Omental fat pad (tissue), 4 donors: ENCODE data around the gene PEPD. TPM values are rescaled to one million over a fixed set of nuclear protein-coding genes. Genes with fewer than 3 reads are reported as not detected.

Source experiments
- ATAC-seq: fragments of 150-250 bp; one replicate; pipeline ENCODE4 v1.9.1; 2016; ENCODE audit warnings: mild to moderate bottlenecking, moderate library complexity; ENCODE audit not compliant: low FRiP score
- DNase-seq: peaks from one replicate; pipeline ENCODE4 v3.0.0-alpha.2; 2019; ENCODE audit warnings: low spot score
- total RNA-seq, 4 donors: library from RNA; depleted of rRNA; stranded (reverse); fragments of >200 nt; gene quantifications; one replicate each; pipeline ENCODE4 v1.1.0, GENCODE V29; 2016
- TF ChIP-seq, protein P1 (sequence below), 3 donors: fragments of 450-650 bp; IDR thresholded peaks; one replicate each; pipeline ENCODE4 v1.5.1; 2016 to 2017; ENCODE audit warnings: antibody characterized with exemption in 3 of 3, mild to moderate bottlenecking in 3 of 3, moderate library complexity in 2 of 3

Gene PEPD
- total RNA-seq, 4 donors from 2014 or later, result 78.9 to 99.3 (median 89.8) TPM

DNA sequence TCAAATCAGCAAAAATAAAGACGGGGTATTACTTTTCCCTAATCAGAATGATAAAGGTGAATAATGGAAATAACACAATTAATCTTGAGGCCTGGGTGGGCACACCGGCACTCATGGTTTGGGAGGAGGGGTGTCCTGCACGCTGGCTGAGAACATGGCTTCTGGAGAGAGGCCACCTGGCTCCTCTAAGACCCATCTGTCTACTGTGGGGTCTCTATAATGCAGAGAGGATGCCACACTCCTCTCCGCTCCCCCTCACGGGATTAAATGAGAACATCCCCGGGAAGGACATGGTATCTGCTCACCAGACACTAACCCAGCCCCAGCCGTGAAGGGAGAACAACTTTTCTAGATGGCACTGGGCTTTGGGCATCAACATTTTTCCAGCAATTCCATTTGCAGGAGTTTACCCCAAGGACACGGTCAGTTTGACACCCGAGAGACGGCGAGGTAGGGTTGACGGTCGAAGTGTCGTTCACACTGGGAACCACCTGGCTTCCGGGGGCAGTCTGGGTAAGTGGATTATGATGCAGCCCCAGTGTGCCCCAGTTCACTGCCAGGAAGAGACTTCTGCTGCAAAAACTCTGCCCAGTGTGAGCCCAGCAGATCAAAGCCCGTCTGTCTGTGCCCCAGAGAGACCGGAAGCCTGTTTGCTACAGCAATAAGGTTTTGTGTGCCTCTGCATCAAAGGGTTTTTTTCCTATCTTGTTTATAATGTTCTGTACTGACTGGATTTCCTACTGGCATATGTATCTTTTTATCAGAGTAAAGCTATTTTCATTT lies 91.5 kb downstream of the PEPD start:
- TF ChIP-seq, protein P1, sequence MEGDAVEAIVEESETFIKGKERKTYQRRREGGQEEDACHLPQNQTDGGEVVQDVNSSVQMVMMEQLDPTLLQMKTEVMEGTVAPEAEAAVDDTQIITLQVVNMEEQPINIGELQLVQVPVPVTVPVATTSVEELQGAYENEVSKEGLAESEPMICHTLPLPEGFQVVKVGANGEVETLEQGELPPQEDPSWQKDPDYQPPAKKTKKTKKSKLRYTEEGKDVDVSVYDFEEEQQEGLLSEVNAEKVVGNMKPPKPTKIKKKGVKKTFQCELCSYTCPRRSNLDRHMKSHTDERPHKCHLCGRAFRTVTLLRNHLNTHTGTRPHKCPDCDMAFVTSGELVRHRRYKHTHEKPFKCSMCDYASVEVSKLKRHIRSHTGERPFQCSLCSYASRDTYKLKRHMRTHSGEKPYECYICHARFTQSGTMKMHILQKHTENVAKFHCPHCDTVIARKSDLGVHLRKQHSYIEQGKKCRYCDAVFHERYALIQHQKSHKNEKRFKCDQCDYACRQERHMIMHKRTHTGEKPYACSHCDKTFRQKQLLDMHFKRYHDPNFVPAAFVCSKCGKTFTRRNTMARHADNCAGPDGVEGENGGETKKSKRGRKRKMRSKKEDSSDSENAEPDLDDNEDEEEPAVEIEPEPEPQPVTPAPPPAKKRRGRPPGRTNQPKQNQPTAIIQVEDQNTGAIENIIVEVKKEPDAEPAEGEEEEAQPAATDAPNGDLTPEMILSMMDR (IDR thresholded peaks at IDR 0.05), result no peak
- DNase-seq (no peak), ATAC-seq (no peak)

DNA sequence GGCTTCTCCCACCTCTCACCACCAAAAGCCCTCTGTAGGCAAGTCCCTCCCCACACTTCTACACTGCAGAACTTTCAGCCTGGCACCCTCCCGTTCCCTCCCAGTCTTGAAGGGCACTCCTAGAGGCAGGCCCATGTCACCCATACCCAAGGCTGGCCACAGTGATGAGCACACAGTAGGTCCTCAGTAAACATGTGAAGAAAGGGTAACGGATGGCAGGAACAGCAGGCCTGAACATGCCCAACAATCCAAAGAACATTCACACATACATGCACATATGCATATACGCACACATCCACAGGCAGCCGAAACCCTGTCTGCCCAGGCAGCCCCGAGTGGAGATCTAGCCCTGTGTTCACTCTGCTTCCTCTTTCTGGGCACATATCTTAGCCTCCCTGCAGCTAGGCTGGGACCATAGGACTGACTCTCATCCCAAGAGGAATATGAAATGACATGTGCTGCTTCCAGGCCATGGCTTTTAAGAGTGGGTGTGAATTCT lies 92.9 kb downstream of the PEPD start:
- TF ChIP-seq, protein P1 (IDR thresholded peaks at IDR 0.05), result no peak
- no peak for DNase-seq
- ATAC-seq, result no peak

DNA sequence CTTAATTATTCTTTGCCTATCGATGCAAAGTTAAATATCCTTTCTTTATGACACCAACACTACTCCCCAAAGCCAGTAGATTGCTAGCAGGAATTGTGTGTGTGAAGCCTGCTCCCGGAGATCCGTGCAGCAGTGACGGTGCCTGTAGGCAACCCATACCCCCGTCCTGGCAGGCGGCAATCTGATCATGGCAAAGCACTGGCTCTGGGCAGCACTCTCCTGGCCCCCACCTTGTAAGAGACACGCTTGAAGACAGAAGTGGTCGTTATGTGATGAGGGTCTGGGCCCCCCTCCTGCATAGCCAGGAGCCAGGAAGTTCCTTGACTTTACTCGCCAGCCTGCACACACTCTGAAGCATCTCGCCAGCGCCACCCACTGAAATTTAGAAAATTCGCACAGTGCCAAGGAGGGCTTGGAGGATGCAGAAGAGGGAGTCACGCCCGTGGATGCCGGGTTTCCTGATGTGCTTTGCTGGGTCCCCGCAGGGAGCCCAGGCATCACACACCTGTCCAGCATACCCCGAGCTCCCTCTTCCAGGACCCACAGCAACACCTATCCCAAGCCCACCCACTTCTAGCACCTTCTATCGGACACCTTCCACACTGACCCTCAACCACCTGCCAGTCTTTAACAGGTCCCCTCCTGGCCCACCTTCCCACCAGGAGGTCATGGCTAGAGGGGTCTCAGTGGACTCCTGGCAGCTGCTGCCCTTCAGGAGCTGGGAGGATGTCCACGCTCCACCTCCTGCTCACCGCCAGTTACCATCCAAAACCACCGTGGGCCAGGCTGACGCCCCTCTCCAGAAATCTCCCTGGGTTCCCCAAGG lies 93.6 kb downstream of the PEPD start:
- TF ChIP-seq, protein P1 (IDR thresholded peaks at IDR 0.05), result no peak
- ATAC-seq (no peak), DNase-seq (no peak)

DNA sequence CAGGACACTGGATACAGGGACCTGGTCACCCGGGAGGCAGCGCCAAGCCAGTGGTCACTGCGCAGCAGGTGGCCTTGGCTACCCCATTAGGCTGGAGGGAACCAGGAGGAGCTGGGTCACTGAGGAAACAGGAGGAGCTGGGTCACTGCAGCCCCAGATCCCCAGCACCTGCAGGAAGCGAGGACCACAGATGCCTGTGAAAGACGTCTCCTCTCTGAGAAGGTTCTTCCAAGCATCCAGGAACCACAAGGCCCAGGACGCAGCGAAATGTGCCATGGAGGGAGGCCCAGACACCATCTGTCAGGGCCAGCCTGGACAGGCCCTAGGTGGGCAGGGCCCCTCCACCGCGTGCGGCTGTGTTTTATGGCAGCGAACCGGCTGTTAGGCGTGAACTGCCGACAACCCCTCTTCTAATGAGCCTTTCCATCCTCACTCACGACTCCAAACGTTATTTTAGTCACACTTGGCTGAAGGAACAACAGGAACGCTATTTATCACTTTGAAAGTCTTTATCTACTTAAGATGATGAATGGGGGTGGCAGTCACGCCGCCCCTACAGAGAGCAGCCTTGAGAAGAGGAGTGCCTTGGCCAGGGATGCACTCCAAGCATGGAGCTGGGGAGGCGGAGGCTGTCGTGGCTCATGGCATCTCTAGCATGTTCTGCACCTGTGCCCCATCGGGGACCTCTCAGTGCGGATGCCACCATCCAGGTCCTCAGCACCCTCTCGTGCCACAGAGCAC lies 94.8 kb downstream of the PEPD start:
- TF ChIP-seq, protein P1 (IDR thresholded peaks at IDR 0.05), result no peak
- ATAC-seq (no peak), DNase-seq (no peak)

DNA sequence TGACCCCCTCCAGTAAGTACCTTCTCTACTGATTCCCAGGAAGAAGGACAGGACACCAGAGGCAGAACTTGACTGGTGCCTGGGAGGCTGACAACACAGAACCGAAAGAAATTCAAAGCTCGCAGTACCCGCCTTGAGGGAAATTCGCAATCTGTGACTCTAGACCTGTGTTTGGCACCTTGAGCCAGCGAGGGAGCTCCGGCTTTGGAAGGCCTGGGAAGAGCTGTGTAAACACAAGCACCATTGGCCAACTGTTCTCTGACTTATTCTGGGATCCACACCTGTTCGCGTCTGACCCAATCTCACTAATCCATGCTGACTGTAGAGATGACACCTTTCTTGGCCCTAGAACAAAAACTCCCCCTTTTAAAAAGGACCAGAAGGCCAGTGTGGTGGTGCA lies 97.4 kb downstream of the PEPD start:
- no peak for DNase-seq
- TF ChIP-seq, protein P1 (IDR thresholded peaks at IDR 0.05), result no peak
- ATAC-seq, result no peak

DNA sequence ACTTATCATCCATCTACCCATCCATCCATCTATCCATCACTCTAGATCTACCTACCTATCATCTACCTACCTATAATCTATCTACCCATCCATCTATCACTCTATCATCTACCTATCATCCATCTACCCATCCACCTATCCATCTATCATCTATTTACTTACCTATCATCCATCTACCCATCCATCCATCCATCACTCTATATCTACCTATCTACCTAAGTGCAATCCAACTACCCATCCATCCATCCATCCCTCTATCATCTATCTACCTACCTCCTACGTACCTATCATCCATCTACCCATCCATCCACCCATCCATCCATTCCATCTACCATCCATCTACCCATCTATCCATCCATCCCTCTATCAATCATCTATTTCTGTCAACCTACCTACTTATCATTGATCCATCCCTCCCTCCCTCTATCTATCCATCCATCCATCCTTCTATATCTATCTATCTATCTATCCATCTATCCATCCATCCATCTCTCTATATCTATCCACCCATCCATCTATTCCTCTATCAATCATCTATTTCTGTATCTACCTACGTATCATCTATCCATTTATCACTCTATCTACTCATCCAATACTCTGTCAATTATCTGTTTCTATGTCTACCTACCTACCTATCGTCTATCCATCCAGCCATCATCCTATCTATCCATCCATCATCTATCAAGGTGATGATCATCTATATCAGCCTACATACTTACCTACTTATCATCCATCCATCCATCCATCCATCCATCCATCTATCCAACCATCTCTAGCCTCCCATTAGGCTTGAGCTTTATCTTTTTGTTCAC lies 99.0 kb downstream of the PEPD start:
- TF ChIP-seq, protein P1 (IDR thresholded peaks at IDR 0.05), result no peak
- ATAC-seq, result no peak

More for the DNA sequence above, 99.0 kb downstream of the PEPD start:
- DNase-seq, result no peak
